Measurements from ENCODE around the gene OPALIN.

The OPALIN gene

DNA sequence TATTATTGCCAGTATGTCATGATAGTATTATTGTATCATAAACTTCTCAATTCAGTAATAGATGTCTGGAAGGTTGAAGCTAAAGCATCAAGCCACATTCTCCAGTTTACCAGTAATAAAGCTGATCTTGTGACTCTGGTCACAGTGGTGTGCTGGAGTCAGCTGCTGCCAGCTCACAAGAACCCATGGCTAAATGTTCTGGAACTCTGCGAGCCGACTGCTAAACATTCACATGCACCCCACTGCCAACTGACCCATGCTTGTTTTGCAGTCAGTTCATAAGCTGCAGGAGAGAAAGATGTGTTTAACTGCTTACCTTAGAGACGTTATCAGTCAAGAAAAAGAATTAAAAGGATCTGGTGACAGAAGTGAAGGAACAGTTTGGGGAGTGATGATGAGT is 60.4 kb downstream of the OPALIN start:
- DNase-seq (ENCODE audit: low read depth): no peak

- no peak for DNase-seq (ENCODE audit: low read depth)
Measured at GRCh38 chr10:96297486-96297885, 61.3 kb downstream of the OPALIN start.

GRCh38 chr10:96295475-96295874 is 63.3 kb downstream of the OPALIN start:
- no peak for DNase-seq (ENCODE audit: low read depth)

All from stimulated activated CD8-positive, alpha-beta memory T cell treated with anti-CD3 and anti-CD28 coated beads, Interleukin-15, amount 100 ng/mL, for 24 hours (primary cell).